DOHH2 (cell line): ENCODE measurements around the gene RIPOR3.

Experiments
- H3F3A ChIP-seq: fragments of 200-600 bp; sonication (generic), shearing (Covaris generic); 2 replicates; pipeline ENCODE4 v1.6.0; 2016; ENCODE audit warnings: antibody characterized with exemption, mild to moderate bottlenecking; ENCODE audit not compliant: control insufficient read depth, insufficient read depth
- H3K27ac ChIP-seq: fragments of 200-600 bp; sonication (generic); 2 replicates; pipeline ENCODE4 v1.5.1; 2014; ENCODE audit warnings: low read depth, mild to moderate bottlenecking, low read length, moderate library complexity
- H3K27me3 ChIP-seq: fragments of 200-600 bp; sonication (generic); 2 replicates; pipeline ENCODE4 v1.6.1; 2014; ENCODE audit warnings: mild to moderate bottlenecking, low read length, mixed read lengths; ENCODE audit not compliant: control insufficient read depth
- H3K36me3 ChIP-seq: fragments of 200-600 bp; sonication (generic); 2 replicates; pipeline ENCODE4 v1.6.1; 2014; ENCODE audit warnings: mild to moderate bottlenecking, low read length, moderate library complexity, mixed read lengths; ENCODE audit not compliant: control insufficient read depth
- H3K4me1 ChIP-seq: fragments of 200-600 bp; sonication (generic); 2 replicates; pipeline ENCODE4 v1.6.1; 2014; ENCODE audit warnings: mild to moderate bottlenecking, low read length, mixed read lengths; ENCODE audit not compliant: control insufficient read depth
- H3K4me2 ChIP-seq: fragments of 200-600 bp; sonication (generic); 2 replicates; pipeline ENCODE4 v1.6.0; 2014; ENCODE audit warnings: mild to moderate bottlenecking, low read length, moderate library complexity
- H3K4me3 ChIP-seq: fragments of 200-600 bp; sonication (generic); 2 replicates; pipeline ENCODE4 v1.5.1; 2014; ENCODE audit warnings: mild to moderate bottlenecking, low read length, mixed read lengths
- H3K79me2 ChIP-seq: fragments of 200-600 bp; sonication (generic); 2 replicates; pipeline ENCODE4 v1.6.1; 2014; ENCODE audit warnings: mild to moderate bottlenecking, low read length, mixed read lengths; ENCODE audit not compliant: control insufficient read depth
- H3K9me2 ChIP-seq: fragments of 200-600 bp; sonication (generic); replicated peaks from 2 replicates; pipeline ENCODE4 v1.6.1; 2014; ENCODE audit warnings: mild to moderate bottlenecking, low read length, mixed read lengths; ENCODE audit not compliant: control insufficient read depth
- H3K9me3 ChIP-seq: fragments of 200-600 bp; sonication (generic); 2 replicates; pipeline ENCODE4 v1.6.1; 2014; ENCODE audit warnings: antibody characterized with exemption, low read length, mixed read lengths; ENCODE audit not compliant: control insufficient read depth, insufficient read depth
- H4K20me1 ChIP-seq: fragments of 200-600 bp; sonication (generic); 2 replicates; pipeline ENCODE4 v1.6.0; 2014; ENCODE audit warnings: low read depth, mild to moderate bottlenecking, antibody characterized with exemption, low read length, moderate library complexity; ENCODE audit not compliant: control insufficient read depth, insufficient read depth
- EZH2phosphoT487 ChIP-seq: fragments of 200-600 bp; sonication (generic); IDR thresholded peaks from 2 replicates; pipeline ENCODE4 v1.6.1; 2017; ENCODE audit warnings: borderline replicate concordance, mild to moderate bottlenecking, antibody characterized with exemption, low read length, moderate library complexity, mixed read lengths
- TF ChIP-seq, protein P1 (sequence below): fragments of 200-600 bp; sonication (generic); IDR thresholded peaks from one replicate; pipeline ENCODE4 v1.5.1; 2014; ENCODE audit warnings: antibody characterized with exemption, mild to moderate bottlenecking, low read depth, low read length; ENCODE audit not compliant: poor library complexity, severe bottlenecking

RIPOR3 gene

DNA sequence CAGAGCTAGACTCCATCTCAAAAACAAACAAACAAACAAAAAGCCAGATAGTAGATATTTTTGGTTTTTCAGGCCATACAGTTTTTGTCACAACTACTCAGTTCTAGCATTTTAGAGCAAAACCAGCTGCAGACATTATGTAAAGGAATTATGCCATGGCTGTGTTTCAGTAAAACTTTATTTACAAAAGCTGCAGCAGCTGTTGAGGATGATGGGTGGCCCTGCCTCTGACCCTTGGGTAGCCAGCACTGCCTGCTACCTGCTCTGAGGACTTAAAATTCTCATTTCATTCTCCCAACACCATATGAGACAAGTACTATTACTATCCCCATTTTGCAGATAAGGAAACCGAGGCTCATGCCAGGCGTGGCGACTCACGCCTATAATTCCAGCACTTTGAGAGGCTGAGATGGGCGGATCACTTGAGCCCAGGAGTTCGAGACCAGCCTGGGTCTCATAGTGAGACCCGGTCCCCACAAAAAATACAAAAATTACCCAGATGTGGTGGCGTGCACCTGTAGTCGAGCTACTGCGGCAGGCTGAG is 56.3 kb downstream of the RIPOR3 start:
- Histone ChIP-seq H3F3A (no peaks in the 10 kb centered on the region), H3K27me3 (peaks cover 20% of the 10 kb centered on the region), H3K4me3 (no peak overlapping the region), H3K36me3 (no peaks in the 10 kb centered on the region), H3K4me1 (no peaks in the 10 kb centered on the region), H3K9me3 (no peaks in the 10 kb centered on the region), H3K27ac (no peak overlapping the region), H4K20me1 (no peaks in the 10 kb centered on the region), H3K9me2 (no peaks in the 10 kb centered on the region), H3K79me2 (no peaks in the 10 kb centered on the region), H3K4me2 (no peak overlapping the region)
- TF ChIP-seq, protein P1, sequence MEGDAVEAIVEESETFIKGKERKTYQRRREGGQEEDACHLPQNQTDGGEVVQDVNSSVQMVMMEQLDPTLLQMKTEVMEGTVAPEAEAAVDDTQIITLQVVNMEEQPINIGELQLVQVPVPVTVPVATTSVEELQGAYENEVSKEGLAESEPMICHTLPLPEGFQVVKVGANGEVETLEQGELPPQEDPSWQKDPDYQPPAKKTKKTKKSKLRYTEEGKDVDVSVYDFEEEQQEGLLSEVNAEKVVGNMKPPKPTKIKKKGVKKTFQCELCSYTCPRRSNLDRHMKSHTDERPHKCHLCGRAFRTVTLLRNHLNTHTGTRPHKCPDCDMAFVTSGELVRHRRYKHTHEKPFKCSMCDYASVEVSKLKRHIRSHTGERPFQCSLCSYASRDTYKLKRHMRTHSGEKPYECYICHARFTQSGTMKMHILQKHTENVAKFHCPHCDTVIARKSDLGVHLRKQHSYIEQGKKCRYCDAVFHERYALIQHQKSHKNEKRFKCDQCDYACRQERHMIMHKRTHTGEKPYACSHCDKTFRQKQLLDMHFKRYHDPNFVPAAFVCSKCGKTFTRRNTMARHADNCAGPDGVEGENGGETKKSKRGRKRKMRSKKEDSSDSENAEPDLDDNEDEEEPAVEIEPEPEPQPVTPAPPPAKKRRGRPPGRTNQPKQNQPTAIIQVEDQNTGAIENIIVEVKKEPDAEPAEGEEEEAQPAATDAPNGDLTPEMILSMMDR: no peak
- no peak for TF ChIP-seq EZH2phosphoT487

DNA sequence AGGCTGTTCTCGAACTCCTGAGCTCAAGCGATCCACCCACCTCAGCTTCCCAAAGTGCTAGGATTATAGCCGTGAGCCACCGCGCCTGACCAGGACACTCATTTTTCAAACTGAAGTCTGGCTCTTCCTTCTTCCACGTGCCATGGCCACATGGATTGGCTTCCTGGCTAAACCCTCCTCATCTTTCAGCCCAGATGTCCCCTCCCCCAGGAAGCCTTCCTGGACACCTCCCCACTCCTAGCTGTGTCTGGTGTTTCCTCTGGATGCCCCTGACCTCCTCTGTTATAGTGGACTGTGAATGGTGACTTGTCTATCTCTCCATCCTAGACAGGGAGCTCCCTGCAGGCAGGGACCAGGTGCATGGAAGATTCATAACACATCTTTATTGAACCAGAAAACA is 57.2 kb downstream of the RIPOR3 start:
- H3K4me2 ChIP-seq: no peak overlapping the region
- H3K4me1 ChIP-seq: no peaks in the 10 kb centered on the region
- H3K27ac ChIP-seq: no peak overlapping the region
- H3K36me3 ChIP-seq: no peaks in the 10 kb centered on the region
- no peaks in the 10 kb centered on the region for H3K9me3 ChIP-seq
- H3K9me2 ChIP-seq: no peaks in the 10 kb centered on the region
- H3F3A ChIP-seq: no peaks in the 10 kb centered on the region
- TF ChIP-seq, protein P1: no peak
- no peak for TF ChIP-seq EZH2phosphoT487
- H3K27me3 ChIP-seq: peaks cover 20% of the 10 kb centered on the region
- H3K4me3 ChIP-seq: no peak overlapping the region
- H4K20me1 ChIP-seq: no peaks in the 10 kb centered on the region
- H3K79me2 ChIP-seq: no peaks in the 10 kb centered on the region

DNA sequence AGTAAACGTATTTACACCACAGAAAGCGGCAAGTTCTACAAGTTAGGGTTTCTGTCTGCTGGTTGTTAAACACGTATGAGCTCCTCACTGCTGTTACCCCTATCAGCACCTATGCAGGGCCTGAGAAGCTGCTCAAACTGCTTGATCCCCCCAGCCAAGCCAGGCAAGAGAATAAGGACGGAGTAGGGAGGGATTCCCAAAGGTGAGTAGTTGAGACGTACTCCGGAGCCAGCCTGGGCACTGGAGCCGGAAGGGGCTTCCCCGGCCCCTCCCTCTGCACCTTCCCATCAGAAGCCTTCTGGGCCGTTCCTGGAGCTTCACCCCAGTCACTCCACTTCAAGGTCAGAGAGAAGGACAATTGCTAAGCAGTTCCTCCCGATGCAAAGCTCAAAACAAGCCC is 58.0 kb downstream of the RIPOR3 start:
- Histone ChIP-seq H3K27ac (no peak overlapping the region), H3K36me3 (no peaks in the 10 kb centered on the region), H3K27me3 (peaks cover 23% of the 10 kb centered on the region), H3K4me1 (no peaks in the 10 kb centered on the region), H4K20me1 (no peaks in the 10 kb centered on the region), H3K4me3 (no peak overlapping the region), H3K79me2 (no peaks in the 10 kb centered on the region), H3K9me2 (no peaks in the 10 kb centered on the region), H3F3A (no peaks in the 10 kb centered on the region), H3K4me2 (no peak overlapping the region), H3K9me3 (no peaks in the 10 kb centered on the region)
- TF ChIP-seq, protein P1: no peak
- TF ChIP-seq EZH2phosphoT487: no peak
